Measurements from ENCODE around the gene CDK5.
A peak's percentile ranks its signal among the peaks of the same experiment; 100 is the strongest.
"Not testable (repeated sequence)": the region's sequence is repeated elsewhere in the genome, so short reads cannot be mapped to it uniquely, and the experiment has no call there.

The CDK5 gene

GRCh38 chr7:151056666-151057505, 811 bp downstream of the CDK5 start:
- DNase-seq (ENCODE audit: low read depth in 2 of 2): no peak

GRCh38 chr7:151056283-151056665, 1.4 kb downstream of the CDK5 start:
- DNase-seq (ENCODE audit: low read depth in 2 of 2): no peak

GRCh38 chr7:151053751-151054150, 3.9 kb downstream of the CDK5 start:
- DNase-seq (ENCODE audit: low read depth in 2 of 2): no peak

GRCh38 chr7:151053096-151053495, 4.6 kb downstream of the CDK5 start:
- no peak for DNase-seq (ENCODE audit: low read depth in 2 of 2)

GRCh38 chr7:151051108-151051507, 6.6 kb downstream of the CDK5 start:
- peak in 1 of 2 experiments; percentile 25 for DNase-seq (ENCODE audit: low read depth in 2 of 2)

GRCh38 chr7:151048911-151049463, 8.7 kb downstream of the CDK5 start:
- DNase-seq (ENCODE audit: low read depth in 2 of 2): no peak

GRCh38 chr7:151047976-151048815, 9.5 kb downstream of the CDK5 start, which contains the start of gene ASIC3:
ASIC3 (plus strand) TSS chr7:151048531; CDS start chr7:151048886, 355 bp downstream.
- DNase-seq (ENCODE audit: low read depth in 2 of 2): no peak

GRCh38 chr7:151046603-151047573, 10.8 kb downstream of the CDK5 start:
- DNase-seq (ENCODE audit: low read depth in 2 of 2): peak in 1 of 2 experiments; percentile 26

- no peak for DNase-seq (ENCODE audit: low read depth in 2 of 2)
These were observed 11.7 kb downstream of the CDK5 start for GRCh38 chr7:151045967-151046366.

- DNase-seq (ENCODE audit: low read depth in 2 of 2): no peak
These were observed 12.4 kb downstream of the CDK5 start for GRCh38 chr7:151045262-151045661.

- DNase-seq (ENCODE audit: low read depth in 2 of 2): no peak
These were observed 13.7 kb downstream of the CDK5 start for GRCh38 chr7:151043959-151044358.

GRCh38 chr7:151043449-151043848, 14.2 kb downstream of the CDK5 start:
- not testable (repeated sequence) for DNase-seq (ENCODE audit: low read depth in 2 of 2)

GRCh38 chr7:151040616-151041375, 16.9 kb downstream of the CDK5 start:
- no peak for DNase-seq (ENCODE audit: low read depth in 2 of 2)

GRCh38 chr7:151039850-151040548, 17.7 kb downstream of the CDK5 start:
- no peak for DNase-seq (ENCODE audit: low read depth in 2 of 2)

- DNase-seq (ENCODE audit: low read depth in 2 of 2): peak in 1 of 2 experiments; percentile 44
These were observed 18.5 kb downstream of the CDK5 start for GRCh38 chr7:151038951-151039849.

GRCh38 chr7:151035902-151036301, 21.8 kb downstream of the CDK5 start:
- DNase-seq (ENCODE audit: low read depth in 2 of 2): no peak

GRCh38 chr7:151035026-151035717, 22.5 kb downstream of the CDK5 start:
- DNase-seq (ENCODE audit: low read depth in 2 of 2): no peak

Measured in fibroblast of skin of left quadriceps (primary cell).